ENCODE measurements around the gene SUCLG1. TPM values are rescaled to one million over a fixed set of nuclear protein-coding genes. Genes with fewer than 3 reads are reported as not detected.

SUCLG1 gene
- polyA plus RNA-seq, 1 of the 3 experiments (the other 2 are of a cell fraction) = 32.7 TPM

DNA sequence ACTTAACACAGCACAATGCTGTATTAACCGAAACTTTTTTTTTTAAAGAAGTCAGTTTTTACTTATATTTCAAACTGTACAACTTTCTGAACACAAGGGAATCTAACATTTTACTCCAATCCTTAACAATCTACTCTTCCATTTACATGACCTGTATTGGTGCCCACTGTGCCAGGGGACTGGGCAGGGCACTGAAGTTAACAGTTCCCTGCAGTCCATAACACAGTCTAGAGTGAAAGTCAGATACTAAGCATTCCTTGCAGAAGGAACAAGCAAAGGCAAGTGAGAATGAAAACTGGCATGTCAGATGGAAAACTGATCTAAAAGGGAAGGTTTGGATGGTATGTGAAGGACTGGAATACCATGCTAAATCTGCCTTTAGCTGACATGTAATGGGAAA, 29.8 kb downstream of the SUCLG1 start:
- Histone ChIP-seq H3K79me2 (ENCODE audit: insufficient read depth) (no peaks in the 10 kb centered on the region), H3K4me2 (no peak overlapping the region), H4K20me1 (ENCODE audit: insufficient read depth) (no peaks in the 10 kb centered on the region), H3F3A (replicated peaks; ENCODE audit: insufficient read depth) (no peaks in the 10 kb centered on the region), H3K9me3 (no peaks in the 10 kb centered on the region), H3K36me3 (replicated peaks in 1 of 2; ENCODE audit: control insufficient read depth in 1 of 2, insufficient read depth in 2 of 2, low read length in 1 of 2) (peaks cover 45 to 78% of the 10 kb centered on the region in 2 experiments), H3K9ac (no peak overlapping the region), H3K4me1 (ENCODE audit: control insufficient read depth in 1 of 2, insufficient read depth in 2 of 2, low read depth in 1 of 2, low read length in 1 of 2) (no peaks in the 10 kb centered on the region), H3K9me2 (no peaks in the 10 kb centered on the region), H3K27ac (ENCODE audit: low read depth in 2 of 2, low read length in 1 of 2) (no peak overlapping the region), H2AFZ (ENCODE audit: low read depth) (no peak overlapping the region), H3K4me3 (ENCODE audit: low read depth in 2 of 2, low read length in 1 of 2) (no peak overlapping the region), H3K27me3 (ENCODE audit: insufficient read depth) (no peaks in the 10 kb centered on the region)
- ChIA-PET POLR2A (no interaction called here), CTCF (no interaction called here)
- no peak for DNase-seq
- no peak for TF ChIP-seq JUND (IDR thresholded peaks at IDR 0.05)
- no peak for TF ChIP-seq NFIC (IDR thresholded peaks at IDR 0.05; ENCODE audit: borderline replicate concordance)
- TF ChIP-seq, protein P1, sequence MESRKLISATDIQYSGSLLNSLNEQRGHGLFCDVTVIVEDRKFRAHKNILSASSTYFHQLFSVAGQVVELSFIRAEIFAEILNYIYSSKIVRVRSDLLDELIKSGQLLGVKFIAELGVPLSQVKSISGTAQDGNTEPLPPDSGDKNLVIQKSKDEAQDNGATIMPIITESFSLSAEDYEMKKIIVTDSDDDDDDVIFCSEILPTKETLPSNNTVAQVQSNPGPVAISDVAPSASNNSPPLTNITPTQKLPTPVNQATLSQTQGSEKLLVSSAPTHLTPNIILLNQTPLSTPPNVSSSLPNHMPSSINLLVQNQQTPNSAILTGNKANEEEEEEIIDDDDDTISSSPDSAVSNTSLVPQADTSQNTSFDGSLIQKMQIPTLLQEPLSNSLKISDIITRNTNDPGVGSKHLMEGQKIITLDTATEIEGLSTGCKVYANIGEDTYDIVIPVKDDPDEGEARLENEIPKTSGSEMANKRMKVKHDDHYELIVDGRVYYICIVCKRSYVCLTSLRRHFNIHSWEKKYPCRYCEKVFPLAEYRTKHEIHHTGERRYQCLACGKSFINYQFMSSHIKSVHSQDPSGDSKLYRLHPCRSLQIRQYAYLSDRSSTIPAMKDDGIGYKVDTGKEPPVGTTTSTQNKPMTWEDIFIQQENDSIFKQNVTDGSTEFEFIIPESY (IDR thresholded peaks at IDR 0.05; ENCODE audit: borderline replicate concordance, low read depth) = no peak
- no peak for TF ChIP-seq SIN3A (IDR thresholded peaks at IDR 0.05; ENCODE audit: borderline replicate concordance, low read depth, low read length)
- no peak for TF ChIP-seq MXI1 (IDR thresholded peaks at IDR 0.05; ENCODE audit: low read depth, low read length)
- no peak for TF ChIP-seq GABPA (IDR thresholded peaks at IDR 0.05; ENCODE audit: low read depth)
- TF ChIP-seq TEAD4 (IDR thresholded peaks at IDR 0.05; ENCODE audit: borderline replicate concordance, insufficient read depth) = no peak
- TF ChIP-seq, protein P2, sequence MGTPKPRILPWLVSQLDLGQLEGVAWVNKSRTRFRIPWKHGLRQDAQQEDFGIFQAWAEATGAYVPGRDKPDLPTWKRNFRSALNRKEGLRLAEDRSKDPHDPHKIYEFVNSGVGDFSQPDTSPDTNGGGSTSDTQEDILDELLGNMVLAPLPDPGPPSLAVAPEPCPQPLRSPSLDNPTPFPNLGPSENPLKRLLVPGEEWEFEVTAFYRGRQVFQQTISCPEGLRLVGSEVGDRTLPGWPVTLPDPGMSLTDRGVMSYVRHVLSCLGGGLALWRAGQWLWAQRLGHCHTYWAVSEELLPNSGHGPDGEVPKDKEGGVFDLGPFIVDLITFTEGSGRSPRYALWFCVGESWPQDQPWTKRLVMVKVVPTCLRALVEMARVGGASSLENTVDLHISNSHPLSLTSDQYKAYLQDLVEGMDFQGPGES (IDR thresholded peaks at IDR 0.05; ENCODE audit: low read depth, low read length) = no peak
- TF ChIP-seq EZH2phosphoT487 (IDR thresholded peaks at IDR 0.05; ENCODE audit: borderline replicate concordance, low read depth) = no peak
- TF ChIP-seq TCF12 (IDR thresholded peaks at IDR 0.05) = no peak
- TF ChIP-seq, protein P3, sequence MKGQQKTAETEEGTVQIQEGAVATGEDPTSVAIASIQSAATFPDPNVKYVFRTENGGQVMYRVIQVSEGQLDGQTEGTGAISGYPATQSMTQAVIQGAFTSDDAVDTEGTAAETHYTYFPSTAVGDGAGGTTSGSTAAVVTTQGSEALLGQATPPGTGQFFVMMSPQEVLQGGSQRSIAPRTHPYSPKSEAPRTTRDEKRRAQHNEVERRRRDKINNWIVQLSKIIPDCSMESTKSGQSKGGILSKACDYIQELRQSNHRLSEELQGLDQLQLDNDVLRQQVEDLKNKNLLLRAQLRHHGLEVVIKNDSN (IDR thresholded peaks at IDR 0.05; ENCODE audit: borderline replicate concordance, low read depth) = no peak
- TF ChIP-seq, protein P4, sequence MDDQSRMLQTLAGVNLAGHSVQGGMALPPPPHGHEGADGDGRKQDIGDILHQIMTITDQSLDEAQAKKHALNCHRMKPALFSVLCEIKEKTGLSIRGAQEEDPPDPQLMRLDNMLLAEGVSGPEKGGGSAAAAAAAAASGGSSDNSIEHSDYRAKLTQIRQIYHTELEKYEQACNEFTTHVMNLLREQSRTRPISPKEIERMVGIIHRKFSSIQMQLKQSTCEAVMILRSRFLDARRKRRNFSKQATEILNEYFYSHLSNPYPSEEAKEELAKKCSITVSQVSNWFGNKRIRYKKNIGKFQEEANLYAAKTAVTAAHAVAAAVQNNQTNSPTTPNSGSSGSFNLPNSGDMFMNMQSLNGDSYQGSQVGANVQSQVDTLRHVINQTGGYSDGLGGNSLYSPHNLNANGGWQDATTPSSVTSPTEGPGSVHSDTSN (IDR thresholded peaks at IDR 0.05) = no peak
- TF ChIP-seq FOSL2 (IDR thresholded peaks at IDR 0.05; ENCODE audit: borderline replicate concordance, low read depth) = no peak
- no peak for TF ChIP-seq RAD21 (IDR thresholded peaks at IDR 0.05; ENCODE audit: low read length)
- WGBS (ENCODE audit: low lambda C conversion rate) = 95% methylated on average over 1 of the region's 1 CpG

Data from SK-N-SH (cell line).